Prostate gland (tissue), 2 donors: ENCODE results near the gene POLE2.

Source experiments
- POLR2A ChIP-seq: fragments of 450-650 bp; IDR thresholded peaks from one replicate; pipeline ENCODE4 v1.6.1; 2016; ENCODE audit warnings: antibody characterized with exemption, mild to moderate bottlenecking
- POLR2AphosphoS5 ChIP-seq: sonication (generic); formaldehyde crosslinking; IDR thresholded peaks from one replicate; pipeline ENCODE4 v1.6.1; 2017; ENCODE audit warnings: antibody characterized with exemption
- TF ChIP-seq, protein P1 (sequence below), 4 experiments: fragments of 200-600 bp in 2 of 4; fragments of 450-650 bp in 2 of 4; sonication (generic) in 2 of 4; IDR thresholded peaks; 1 replicate in 3 of 4; 2 replicates in 1 of 4; pipeline ENCODE4 v1.5.1; 2016 to 2019; ENCODE audit warnings: antibody characterized with exemption in 4 of 4, mild to moderate bottlenecking in 2 of 4, moderate library complexity in 2 of 4

DNA sequence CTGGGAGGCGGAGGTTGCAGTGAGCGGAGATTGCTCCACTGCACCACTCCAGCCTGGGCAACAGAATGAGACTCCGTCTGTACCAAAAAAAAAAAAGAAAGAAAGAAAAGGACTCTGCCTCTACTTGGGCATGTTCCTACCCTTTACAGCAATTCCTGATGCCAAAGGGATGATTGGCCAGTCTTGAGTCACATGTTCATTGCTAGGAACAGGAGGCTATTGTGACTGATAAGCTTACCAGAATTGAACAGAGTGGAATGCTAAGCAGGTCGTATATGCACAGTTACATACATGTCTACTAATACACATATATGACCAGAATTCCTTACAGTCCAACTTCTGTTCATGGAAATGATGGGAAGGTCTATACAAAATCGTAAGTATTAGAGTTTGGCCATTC is 39.2 kb upstream of the POLE2 start:
- TF ChIP-seq, protein P1, sequence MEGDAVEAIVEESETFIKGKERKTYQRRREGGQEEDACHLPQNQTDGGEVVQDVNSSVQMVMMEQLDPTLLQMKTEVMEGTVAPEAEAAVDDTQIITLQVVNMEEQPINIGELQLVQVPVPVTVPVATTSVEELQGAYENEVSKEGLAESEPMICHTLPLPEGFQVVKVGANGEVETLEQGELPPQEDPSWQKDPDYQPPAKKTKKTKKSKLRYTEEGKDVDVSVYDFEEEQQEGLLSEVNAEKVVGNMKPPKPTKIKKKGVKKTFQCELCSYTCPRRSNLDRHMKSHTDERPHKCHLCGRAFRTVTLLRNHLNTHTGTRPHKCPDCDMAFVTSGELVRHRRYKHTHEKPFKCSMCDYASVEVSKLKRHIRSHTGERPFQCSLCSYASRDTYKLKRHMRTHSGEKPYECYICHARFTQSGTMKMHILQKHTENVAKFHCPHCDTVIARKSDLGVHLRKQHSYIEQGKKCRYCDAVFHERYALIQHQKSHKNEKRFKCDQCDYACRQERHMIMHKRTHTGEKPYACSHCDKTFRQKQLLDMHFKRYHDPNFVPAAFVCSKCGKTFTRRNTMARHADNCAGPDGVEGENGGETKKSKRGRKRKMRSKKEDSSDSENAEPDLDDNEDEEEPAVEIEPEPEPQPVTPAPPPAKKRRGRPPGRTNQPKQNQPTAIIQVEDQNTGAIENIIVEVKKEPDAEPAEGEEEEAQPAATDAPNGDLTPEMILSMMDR (IDR thresholded peaks at IDR 0.05), result no peak
- TF ChIP-seq POLR2AphosphoS5 (no peak), POLR2A (no peak)
